Islet of Langerhans (tissue), 1 donor: ENCODE measurements around the gene MAGI3.

Experiments
- FAIRE-seq: peaks from one replicate; lab custom pipeline; 2011; peaks lifted over from hg19 to GRCh38; lab: Jason Lieb, UNC

MAGI3 gene

DNA sequence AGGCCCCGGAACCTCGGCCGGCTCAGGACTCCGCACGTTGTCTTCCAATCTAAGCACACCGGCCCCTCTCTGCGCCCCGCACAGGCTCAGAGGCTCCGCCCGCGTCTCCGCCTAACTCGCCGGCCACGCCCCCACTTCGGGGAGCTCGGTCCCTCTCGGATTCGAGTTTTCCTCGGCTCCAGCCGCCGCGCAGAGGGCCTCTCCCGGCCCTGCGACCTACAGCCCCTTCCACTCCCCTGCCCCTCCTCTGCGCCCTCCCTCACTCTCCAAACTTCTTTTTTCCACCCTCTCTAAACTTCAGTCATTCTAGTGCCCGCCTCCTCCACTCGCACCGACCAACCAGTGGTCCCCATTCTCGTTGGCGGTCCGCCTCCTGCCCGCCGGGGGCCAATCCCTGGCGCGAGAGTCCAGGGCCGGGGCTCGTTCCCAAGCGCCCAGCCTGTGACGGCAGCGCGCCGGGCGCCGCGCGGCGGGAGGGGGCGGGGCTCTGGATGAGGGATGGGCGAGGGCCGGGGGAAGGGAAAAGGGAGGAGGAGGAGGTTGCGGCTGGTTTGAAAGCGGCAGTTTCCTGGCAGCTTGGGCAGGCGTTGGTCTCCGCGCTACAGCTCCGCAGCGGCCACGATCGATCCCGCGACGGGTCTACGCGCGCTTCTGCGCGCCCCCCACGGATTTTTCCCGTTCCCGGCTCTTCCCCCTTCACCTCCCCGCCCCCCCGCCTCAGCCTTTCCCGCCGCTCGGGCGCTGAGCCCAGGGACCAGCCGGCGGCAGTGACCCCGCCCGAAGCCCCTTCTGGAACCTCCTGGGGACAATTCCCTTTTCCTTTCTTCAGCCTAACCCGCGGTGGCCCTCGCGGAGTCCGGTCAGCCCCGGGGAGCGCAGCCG, at the start of gene MAGI3:
TSS of gene MAGI3 (plus strand) at position 563 of the 882 bp plus-strand sequence. CDS start 519 bp downstream, outside the sequence.
- no peak for FAIRE-seq

DNA sequence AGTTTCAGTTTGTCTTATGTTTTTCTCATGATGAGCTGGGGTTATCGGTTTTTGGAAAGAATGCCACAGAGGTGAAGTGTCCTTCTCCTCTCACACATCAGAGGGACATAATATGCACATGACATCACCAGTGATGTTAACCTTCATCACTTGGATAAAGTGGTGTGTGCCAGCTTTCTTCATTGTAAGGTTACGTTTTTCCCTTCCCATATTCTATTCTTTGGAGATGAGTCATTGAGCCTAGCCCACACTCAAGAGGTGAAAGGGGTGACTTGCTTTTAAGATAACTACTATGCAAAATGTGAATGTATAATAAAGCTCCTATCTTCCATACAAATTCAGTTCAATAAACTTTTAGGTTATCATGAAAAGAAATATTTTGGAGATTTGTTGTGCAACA, 36.7 kb upstream of the MAGI3 start:
- FAIRE-seq: no peak

- FAIRE-seq: no peak
Observed at GRCh38 chr1:113363935-113364334, 26.4 kb upstream of the MAGI3 start.

GRCh38 chr1:113369040-113369439, 21.3 kb upstream of the MAGI3 start:
- no peak for FAIRE-seq

DNA sequence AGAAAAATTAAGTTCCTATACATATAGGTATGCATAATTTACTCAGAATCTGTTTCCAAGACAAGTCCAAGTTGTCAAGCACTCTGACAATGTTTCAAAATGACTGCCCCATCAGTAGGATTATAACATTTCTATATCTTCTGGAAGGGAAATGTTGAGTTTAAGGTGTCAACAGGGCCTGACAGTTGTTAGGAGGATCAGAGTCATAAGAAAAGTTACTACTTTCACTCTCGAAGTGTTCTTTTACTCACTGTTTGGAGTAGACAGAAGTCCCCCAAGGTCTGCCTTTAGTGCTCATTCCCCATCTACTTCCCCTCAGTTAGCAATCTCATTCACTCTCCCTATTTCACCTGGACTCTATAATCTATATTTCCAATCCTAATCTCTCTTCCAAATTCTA, 20.6 kb upstream of the MAGI3 start:
- FAIRE-seq: no peak

DNA sequence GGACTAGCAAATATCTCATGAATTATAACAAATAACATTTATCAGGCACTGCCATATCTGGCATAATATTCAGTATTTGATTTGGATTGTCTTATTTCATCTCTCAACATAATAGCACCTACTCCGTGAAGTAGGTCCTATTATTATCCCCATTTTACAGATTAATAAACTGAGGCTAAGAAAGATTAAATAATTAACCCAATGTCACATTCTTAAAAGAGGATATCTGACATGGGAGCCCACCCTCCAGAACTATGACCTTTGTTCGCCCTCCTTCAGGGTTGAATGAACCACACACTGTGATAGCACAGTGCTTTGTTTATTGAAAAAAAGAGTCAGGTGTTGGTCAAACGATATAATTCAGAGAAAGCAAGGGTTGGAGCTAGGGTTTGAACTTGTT, 19.4 kb upstream of the MAGI3 start:
- no peak for FAIRE-seq

- no peak for FAIRE-seq
Observed at GRCh38 chr1:113372546-113372945, 17.8 kb upstream of the MAGI3 start.

- no peak for FAIRE-seq
Observed at GRCh38 chr1:113373644-113374043, 16.7 kb upstream of the MAGI3 start.

DNA sequence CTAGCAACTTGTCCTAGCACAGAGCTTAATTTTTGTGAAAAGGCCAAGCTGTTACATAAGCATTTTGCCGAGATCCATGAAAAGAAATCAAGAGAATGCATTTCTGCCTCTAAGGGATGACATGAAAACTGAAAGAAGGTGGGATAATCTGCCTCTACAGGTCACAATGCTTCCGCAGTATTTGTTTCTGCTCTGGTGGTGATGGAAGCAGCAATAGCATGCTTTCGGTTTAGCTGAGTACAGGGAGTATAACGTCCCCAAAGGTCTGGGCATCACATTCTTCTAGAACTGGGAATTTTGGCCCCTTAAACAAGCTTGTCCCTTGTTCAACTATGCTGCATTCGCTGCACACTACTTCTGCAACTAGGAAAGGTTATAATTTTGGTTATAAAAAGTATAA, 14.4 kb upstream of the MAGI3 start:
- FAIRE-seq: no peak

- no peak for FAIRE-seq
Observed at GRCh38 chr1:113380075-113380474, 10.2 kb upstream of the MAGI3 start.

GRCh38 chr1:113388017-113388620, 2.2 kb upstream of the MAGI3 start:
- FAIRE-seq: no peak

GRCh38 chr1:113388621-113389358, 1.5 kb upstream of the MAGI3 start:
- no peak for FAIRE-seq

GRCh38 chr1:113389359-113389952, 859 bp upstream of the MAGI3 start:
- FAIRE-seq: no peak

DNA sequence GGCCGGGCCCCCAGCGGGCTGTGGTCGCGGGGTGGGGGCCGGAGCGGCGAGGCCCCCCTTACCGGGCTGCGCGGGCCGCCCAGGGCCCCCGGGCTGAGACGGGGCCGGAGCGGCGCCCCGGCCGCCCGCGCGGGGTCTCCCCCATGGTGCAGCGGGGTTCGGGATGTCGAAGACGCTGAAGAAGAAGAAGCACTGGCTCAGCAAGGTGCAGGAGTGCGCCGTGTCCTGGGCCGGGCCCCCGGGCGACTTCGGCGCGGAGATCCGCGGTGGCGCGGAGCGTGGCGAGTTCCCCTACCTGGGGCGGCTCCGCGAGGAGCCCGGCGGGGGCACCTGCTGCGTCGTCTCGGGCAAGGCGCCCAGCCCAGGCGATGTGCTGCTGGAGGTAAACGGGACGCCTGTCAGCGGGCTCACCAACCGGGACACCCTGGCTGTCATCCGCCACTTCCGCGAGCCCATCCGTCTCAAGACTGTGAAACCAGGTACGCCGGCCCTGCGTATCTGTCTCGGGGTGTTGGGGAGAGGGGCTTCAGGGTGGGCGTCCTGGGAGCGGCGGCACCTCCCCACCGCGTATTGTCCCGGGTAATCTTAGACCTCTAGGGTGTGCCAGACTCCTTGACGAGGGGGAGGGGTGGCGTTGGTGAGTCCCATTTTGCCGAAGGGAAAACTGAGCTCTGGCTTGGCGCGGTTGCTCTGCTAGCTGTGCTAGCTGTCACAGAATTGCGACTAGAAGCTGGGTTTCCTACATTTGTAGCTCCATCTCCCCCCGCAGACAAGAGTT, 745 bp downstream of the MAGI3 start:
- FAIRE-seq: no peak

- FAIRE-seq: no peak
Observed at GRCh38 chr1:113391649-113392271, 1.4 kb downstream of the MAGI3 start.

DNA sequence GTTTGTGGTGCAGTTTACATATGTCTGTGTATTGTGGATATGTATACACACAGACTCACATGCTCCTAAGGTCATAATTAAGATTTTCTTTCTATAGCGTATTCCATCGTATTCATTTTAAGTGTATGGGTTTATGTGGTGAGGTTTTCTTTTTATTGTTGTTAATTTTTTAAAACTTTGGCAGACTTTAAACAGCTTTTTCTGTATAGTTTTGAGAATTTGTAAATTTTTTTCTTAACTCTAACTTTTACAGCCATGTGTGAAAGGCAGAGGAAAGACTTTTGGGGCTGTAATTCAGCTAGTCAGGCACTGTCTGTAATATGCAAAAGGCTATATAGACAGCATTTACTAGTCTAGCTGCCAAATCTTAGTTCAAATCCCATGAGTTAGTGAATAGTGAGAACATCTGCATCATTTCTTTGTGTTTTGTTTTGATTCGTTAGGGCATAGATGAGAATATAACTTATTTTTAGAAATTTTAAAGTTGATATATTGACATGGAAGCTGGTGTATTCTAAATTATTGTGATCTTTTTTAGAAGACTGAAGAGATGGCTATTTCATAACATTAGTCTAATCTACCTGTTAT, 2.3 kb downstream of the MAGI3 start:
- no peak for FAIRE-seq

DNA sequence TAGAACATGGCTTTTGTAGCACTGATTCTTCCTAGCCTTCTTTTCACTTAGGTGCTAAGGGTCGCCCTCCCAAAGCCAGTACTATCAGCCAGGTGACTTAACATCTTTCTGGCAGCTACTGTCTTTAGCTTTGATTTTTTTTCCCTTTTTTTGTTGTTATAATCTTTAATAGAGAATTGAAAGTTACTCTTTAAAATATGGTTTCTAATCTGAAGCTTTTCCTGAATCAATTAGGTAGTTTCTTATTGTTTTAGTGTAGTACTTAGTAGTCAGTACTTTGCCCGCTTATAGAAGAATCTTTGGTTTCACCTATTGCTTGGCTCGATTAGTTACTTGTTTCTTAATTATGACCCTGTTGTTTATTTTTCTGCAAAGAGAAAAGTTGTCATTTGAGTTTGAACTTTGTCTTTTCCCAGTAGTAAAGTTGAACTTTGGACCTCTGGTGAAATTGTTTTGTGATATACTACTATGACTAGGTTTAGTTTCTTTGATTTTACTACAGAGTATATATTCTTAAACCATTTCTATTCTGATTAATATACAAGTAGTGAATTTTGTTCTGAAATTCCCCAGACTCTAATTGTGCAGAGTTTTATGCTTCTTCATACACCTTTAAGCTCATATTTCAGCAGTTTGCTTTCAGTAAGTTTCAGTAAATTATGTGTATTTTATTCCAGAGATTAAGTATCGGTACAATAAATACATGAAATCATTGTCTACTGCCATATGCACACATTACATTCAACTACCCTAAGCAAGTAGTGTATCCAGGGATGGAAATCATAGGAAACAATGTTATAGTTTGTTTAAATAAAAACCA, 3.9 kb downstream of the MAGI3 start:
- no peak for FAIRE-seq

DNA sequence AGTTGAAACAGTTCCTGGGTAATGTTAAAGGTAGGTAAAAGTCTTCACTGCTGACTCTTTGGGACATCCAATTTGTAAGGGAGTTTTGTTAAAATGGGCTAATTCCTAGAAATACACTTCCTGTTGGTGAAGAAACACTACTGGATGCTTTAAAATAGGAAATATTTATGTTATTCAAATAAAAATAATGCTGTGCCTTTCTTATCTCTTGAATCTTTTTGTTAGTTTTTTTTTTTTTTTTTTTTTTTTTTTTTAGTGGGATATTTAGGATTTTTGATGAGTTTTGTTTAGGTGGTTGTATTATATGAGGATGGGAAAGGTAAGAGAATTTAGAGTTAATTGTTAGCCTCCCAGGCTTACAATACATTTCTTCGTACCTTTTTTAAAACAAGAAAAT, 4.5 kb downstream of the MAGI3 start:
- FAIRE-seq: no peak

DNA sequence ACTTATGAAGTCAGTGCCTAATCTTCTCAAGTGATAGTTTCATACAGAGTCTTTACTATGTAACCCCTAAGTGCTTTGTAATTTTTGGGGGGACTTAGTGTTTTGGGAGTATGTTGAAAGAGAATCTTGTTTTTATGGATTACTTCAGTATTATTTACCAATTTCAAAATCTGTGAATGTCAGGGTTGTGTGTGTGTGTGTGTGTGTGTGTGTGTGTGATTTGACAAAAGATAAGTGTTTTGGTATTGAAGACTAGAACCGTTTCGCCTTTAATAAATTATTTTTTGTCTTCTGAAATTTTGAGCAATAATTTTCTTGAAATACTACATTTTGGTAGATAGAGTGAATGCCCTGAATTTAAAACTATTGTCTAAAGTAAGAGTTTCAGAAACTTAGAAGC, 5.8 kb downstream of the MAGI3 start:
- FAIRE-seq: no peak

DNA sequence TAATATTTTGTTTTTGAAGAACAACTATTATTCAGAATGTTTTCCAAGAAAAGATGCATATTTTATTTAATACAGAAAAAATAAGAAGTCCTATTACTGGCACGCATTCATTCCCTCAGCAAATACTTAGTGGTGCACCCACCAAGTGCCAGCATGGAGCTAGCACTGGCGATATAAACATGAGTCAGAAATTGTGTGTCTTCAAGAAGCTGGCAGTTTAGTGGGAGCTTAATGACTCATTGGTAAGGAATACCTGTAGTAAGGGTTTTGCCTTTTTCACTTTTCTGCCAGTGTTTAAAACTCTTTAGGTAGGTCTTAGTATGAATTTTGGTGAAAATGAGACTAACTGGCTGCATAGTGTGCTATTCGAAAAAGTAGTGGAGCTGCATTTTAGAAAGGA, 6.3 kb downstream of the MAGI3 start:
- no peak for FAIRE-seq
